ENCODE data around the gene EXOSC5. TPM values are rescaled to one million over a fixed set of nuclear protein-coding genes. Genes with fewer than 3 reads are reported as not detected.

Gene EXOSC5
- polyA plus RNA-seq, 1 donor from 2014 or later, result 42.0 TPM

DNA sequence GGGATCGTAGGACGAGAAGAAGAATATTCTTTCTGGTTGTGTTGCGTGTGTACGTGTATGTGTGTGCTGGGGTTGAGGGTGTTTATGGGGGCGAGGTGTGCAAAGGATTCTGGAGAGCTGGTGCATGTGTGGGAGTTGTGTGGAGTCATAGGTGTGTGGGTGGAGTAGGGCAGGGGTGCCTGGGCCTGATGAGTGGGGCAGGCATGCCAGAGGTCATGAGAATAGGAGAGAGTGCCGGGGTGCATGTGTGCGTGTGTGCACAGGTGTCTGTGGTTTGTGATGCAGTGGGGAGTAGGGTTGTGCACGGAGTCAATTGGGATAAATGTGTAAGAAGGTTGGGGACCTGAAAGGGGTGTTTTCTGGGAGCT, 20.2 kb downstream of the EXOSC5 start:
- TF ChIP-seq POLR2AphosphoS5 (IDR thresholded peaks at IDR 0.05), result no peak
- H4K20me1 ChIP-seq (ENCODE audit: insufficient read depth), result no peaks in the 10 kb centered on the region
- H3K9me2 ChIP-seq (ENCODE audit: insufficient read depth, low read length), result no peaks in the 10 kb centered on the region
- no peak overlapping the region for H2AFZ ChIP-seq (ENCODE audit: low read depth, low read length)
- no peaks in the 10 kb centered on the region for H3K9me3 ChIP-seq (ENCODE audit: low read length)
- no peaks in the 10 kb centered on the region for H3K79me2 ChIP-seq (replicated peaks; ENCODE audit: insufficient read depth, low read length)
- H3K9ac ChIP-seq (ENCODE audit: low read length), result no peak overlapping the region
- peak overlapping the region; percentile 30 for H3K4me2 ChIP-seq (ENCODE audit: low read length)
- H3K27me3 ChIP-seq (ENCODE audit: insufficient read depth, low read depth, low read length), result no peaks in the 10 kb centered on the region
- peak overlapping the region; percentile 16 for H3K27ac ChIP-seq (ENCODE audit: low read length)
- no peaks in the 10 kb centered on the region for H3K36me3 ChIP-seq (ENCODE audit: insufficient read depth, low read length)
- H3F3A ChIP-seq (ENCODE audit: insufficient read depth, low read length, poor library complexity, severe bottlenecking), result no peaks in the 10 kb centered on the region
- H3K4me3 ChIP-seq (ENCODE audit: low read length), result peak overlapping the region; percentile 67

DNA sequence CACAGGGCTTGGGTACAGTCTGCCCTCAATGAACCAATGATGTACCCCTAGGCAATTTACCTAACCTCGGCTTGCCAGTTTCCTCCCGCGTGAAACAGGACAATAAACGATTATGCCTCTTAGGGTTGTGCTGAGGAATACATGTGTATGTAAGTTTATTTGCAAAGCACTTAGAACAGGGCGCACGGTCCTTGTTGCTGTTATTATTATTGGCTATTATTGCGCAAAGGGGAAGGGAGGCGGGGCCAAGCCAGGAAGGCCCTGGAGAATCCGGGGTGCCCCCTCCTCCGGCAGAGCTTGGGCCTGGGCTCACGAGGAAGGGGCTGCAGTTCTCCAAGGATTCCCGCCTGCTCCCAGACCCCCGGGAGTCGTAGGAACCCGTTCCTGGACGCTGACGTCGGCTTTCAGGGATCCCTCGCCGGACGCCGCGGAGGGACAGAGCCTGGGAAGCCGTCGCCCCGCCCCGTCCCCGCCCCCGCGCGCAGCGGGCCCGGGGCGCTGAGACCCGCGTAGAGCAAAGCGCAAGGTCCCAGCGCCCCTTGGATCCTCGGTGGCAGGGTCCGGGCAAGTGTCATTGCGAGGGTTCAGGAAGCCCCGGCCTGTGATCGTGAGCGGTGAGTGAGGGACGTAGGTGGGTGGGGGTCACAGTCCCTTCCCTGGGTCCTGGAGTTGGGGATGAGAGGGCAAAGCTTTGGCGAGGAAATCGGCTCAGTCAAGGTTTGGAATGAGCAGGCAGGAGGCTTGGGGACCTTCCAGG, 20.7 kb downstream of the EXOSC5 start, which contains the start of gene TMEM91:
Gene TMEM91 (plus strand): TSS at position 293 of the 757 bp plus-strand sequence. CDS start 1,777 bp downstream, outside the sequence.
- H3K9ac ChIP-seq (ENCODE audit: low read length), result peak within 1 kb of the TSS; percentile 60

More for the DNA sequence above, 20.7 kb downstream of the EXOSC5 start, which contains the start of gene TMEM91:
- Histone ChIP-seq H3K4me3 (ENCODE audit: low read length) (peak within 1 kb of the TSS; percentile 67), H3K4me2 (ENCODE audit: low read length) (peak within 1 kb of the TSS; percentile 30), H3K27me3 (ENCODE audit: insufficient read depth, low read depth, low read length) (no peaks in the 10 kb centered on the region), H3K9me2 (ENCODE audit: insufficient read depth, low read length) (no peaks in the 10 kb centered on the region), H3F3A (ENCODE audit: insufficient read depth, low read length, poor library complexity, severe bottlenecking) (no peaks in the 10 kb centered on the region), H3K9me3 (ENCODE audit: low read length) (no peaks in the 10 kb centered on the region), H2AFZ (ENCODE audit: low read depth, low read length) (peak within 1 kb of the TSS; percentile 14), H3K36me3 (ENCODE audit: insufficient read depth, low read length) (no peaks in the 10 kb centered on the region), H4K20me1 (ENCODE audit: insufficient read depth) (no peaks in the 10 kb centered on the region), H3K27ac (ENCODE audit: low read length) (peak within 1 kb of the TSS; percentile 16), H3K79me2 (replicated peaks; ENCODE audit: insufficient read depth, low read length) (no peaks in the 10 kb centered on the region)
- TF ChIP-seq TAF1 (IDR thresholded peaks at IDR 0.05; ENCODE audit: low read depth), result no peak
- TF ChIP-seq, protein P1, sequence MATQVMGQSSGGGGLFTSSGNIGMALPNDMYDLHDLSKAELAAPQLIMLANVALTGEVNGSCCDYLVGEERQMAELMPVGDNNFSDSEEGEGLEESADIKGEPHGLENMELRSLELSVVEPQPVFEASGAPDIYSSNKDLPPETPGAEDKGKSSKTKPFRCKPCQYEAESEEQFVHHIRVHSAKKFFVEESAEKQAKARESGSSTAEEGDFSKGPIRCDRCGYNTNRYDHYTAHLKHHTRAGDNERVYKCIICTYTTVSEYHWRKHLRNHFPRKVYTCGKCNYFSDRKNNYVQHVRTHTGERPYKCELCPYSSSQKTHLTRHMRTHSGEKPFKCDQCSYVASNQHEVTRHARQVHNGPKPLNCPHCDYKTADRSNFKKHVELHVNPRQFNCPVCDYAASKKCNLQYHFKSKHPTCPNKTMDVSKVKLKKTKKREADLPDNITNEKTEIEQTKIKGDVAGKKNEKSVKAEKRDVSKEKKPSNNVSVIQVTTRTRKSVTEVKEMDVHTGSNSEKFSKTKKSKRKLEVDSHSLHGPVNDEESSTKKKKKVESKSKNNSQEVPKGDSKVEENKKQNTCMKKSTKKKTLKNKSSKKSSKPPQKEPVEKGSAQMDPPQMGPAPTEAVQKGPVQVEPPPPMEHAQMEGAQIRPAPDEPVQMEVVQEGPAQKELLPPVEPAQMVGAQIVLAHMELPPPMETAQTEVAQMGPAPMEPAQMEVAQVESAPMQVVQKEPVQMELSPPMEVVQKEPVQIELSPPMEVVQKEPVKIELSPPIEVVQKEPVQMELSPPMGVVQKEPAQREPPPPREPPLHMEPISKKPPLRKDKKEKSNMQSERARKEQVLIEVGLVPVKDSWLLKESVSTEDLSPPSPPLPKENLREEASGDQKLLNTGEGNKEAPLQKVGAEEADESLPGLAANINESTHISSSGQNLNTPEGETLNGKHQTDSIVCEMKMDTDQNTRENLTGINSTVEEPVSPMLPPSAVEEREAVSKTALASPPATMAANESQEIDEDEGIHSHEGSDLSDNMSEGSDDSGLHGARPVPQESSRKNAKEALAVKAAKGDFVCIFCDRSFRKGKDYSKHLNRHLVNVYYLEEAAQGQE (IDR thresholded peaks at IDR 0.05; ENCODE audit: borderline replicate concordance), result no peak
- no peak for TF ChIP-seq SMC3 (conservative IDR thresholded peaks at IDR 0.05; ENCODE audit: poor library complexity)
- no peak for TF ChIP-seq MXI1 (conservative IDR thresholded peaks at IDR 0.05; ENCODE audit: poor library complexity, severe bottlenecking)
- no peak for TF ChIP-seq POLR2AphosphoS5 (IDR thresholded peaks at IDR 0.05)
- no peak for TF ChIP-seq RAD21 (conservative IDR thresholded peaks at IDR 0.05)
- no peak for TF ChIP-seq EP300 (conservative IDR thresholded peaks at IDR 0.05; ENCODE audit: poor library complexity, severe bottlenecking)
- no peak for TF ChIP-seq EZH2 (IDR thresholded peaks at IDR 0.05; ENCODE audit: borderline replicate concordance, insufficient read depth, low read length, poor library complexity, severe bottlenecking)
- TF ChIP-seq, protein P2, sequence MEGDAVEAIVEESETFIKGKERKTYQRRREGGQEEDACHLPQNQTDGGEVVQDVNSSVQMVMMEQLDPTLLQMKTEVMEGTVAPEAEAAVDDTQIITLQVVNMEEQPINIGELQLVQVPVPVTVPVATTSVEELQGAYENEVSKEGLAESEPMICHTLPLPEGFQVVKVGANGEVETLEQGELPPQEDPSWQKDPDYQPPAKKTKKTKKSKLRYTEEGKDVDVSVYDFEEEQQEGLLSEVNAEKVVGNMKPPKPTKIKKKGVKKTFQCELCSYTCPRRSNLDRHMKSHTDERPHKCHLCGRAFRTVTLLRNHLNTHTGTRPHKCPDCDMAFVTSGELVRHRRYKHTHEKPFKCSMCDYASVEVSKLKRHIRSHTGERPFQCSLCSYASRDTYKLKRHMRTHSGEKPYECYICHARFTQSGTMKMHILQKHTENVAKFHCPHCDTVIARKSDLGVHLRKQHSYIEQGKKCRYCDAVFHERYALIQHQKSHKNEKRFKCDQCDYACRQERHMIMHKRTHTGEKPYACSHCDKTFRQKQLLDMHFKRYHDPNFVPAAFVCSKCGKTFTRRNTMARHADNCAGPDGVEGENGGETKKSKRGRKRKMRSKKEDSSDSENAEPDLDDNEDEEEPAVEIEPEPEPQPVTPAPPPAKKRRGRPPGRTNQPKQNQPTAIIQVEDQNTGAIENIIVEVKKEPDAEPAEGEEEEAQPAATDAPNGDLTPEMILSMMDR (IDR thresholded peaks at IDR 0.05; ENCODE audit: poor library complexity, severe bottlenecking), result no peak
